ENCODE results near the gene CCSAP. TPM values are rescaled to one million over a fixed set of nuclear protein-coding genes. Genes with fewer than 3 reads are reported as not detected.

Gene CCSAP
- total and polyA plus RNA-seq, 2 experiments from 2014 or later, result 2.7 to 12.0 TPM

DNA sequence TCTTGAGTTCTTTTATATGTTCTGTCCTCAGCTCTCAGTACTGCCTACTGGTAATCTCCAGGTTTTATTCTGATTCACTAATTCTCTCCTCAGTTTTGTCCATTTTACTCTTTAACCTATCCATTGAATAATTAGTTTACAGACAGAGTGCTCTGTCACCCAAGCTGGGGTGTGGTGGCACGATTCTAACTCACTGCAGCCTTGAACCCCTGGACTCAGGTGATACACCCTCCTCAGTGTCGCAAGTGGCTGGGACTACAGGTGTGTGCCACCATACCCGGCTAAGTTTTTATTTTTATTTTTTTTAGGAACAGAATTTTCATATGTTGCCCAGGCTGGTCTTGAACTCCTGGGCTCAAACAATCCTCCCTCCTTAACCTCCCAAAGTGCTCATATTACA, 58.0 kb downstream of the CCSAP start:
- Histone ChIP-seq H3K27me3 (no peaks in the 10 kb centered on the region), H2AFZ (no peak overlapping the region), H3K4me2 (no peak overlapping the region), H3K9me2 (replicated peaks; ENCODE audit: insufficient read depth) (no peaks in the 10 kb centered on the region), H3K79me2 (peaks cover 99% of the 10 kb centered on the region), H3K4me1 (ENCODE audit: insufficient read depth) (no peaks in the 10 kb centered on the region), H4K20me1 (ENCODE audit: insufficient read depth, poor library complexity, severe bottlenecking) (peaks cover 35% of the 10 kb centered on the region), H3K9me3 (ENCODE audit: low read depth) (no peaks in the 10 kb centered on the region), H3K4me3 (no peak overlapping the region), H3K36me3 (replicated peaks; ENCODE audit: insufficient read depth, low read depth) (no peaks in the 10 kb centered on the region), H3K27ac (peak overlapping the region; percentile 31)
- no peak for DNase-seq (ENCODE audit: low spot score)
- WGBS (ENCODE audit: low lambda C conversion rate, missing lambda C conversion rate), result 92% methylated on average over 3 of the region's 3 CpGs
- TF ChIP-seq EZH2 (IDR thresholded peaks at IDR 0.05; ENCODE audit: borderline replicate concordance) (no peak), EZH2phosphoT487 (IDR thresholded peaks at IDR 0.05; ENCODE audit: low read depth, severe bottlenecking, unreplicated experiment) (no peak)
- TF ChIP-seq, protein P1, sequence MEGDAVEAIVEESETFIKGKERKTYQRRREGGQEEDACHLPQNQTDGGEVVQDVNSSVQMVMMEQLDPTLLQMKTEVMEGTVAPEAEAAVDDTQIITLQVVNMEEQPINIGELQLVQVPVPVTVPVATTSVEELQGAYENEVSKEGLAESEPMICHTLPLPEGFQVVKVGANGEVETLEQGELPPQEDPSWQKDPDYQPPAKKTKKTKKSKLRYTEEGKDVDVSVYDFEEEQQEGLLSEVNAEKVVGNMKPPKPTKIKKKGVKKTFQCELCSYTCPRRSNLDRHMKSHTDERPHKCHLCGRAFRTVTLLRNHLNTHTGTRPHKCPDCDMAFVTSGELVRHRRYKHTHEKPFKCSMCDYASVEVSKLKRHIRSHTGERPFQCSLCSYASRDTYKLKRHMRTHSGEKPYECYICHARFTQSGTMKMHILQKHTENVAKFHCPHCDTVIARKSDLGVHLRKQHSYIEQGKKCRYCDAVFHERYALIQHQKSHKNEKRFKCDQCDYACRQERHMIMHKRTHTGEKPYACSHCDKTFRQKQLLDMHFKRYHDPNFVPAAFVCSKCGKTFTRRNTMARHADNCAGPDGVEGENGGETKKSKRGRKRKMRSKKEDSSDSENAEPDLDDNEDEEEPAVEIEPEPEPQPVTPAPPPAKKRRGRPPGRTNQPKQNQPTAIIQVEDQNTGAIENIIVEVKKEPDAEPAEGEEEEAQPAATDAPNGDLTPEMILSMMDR (IDR thresholded peaks at IDR 0.05; ENCODE audit: poor library complexity), result no peak

DNA sequence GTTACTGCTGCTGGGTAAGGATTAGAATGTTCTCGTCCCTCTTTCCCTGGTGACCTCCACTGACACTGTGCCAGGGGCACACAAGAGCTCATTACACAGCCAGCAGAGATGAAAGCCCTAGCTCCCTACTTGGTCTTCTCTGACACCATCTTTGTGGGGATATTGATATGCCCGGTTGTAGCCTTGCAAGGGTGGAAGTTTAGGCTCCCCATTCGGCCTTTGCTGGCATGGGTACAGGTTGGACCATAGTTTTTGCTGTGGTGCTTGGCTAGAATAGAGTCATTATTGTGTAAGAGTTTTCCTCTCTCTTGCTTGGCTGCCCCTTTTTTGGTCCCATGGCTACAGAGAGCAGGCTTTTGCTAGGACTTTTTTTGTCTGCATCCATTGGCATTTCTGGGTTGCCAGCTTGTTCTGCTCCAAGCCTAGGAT, 59.6 kb downstream of the CCSAP start:
- Histone ChIP-seq H3K4me3 (no peak overlapping the region), H3K9me3 (ENCODE audit: low read depth) (no peaks in the 10 kb centered on the region), H3K36me3 (replicated peaks; ENCODE audit: insufficient read depth, low read depth) (no peaks in the 10 kb centered on the region), H3K27ac (no peak overlapping the region), H3K79me2 (peaks cover 100% of the 10 kb centered on the region), H3K9me2 (replicated peaks; ENCODE audit: insufficient read depth) (no peaks in the 10 kb centered on the region), H3K4me2 (no peak overlapping the region), H3K27me3 (no peaks in the 10 kb centered on the region), H3K4me1 (ENCODE audit: insufficient read depth) (no peaks in the 10 kb centered on the region), H4K20me1 (ENCODE audit: insufficient read depth, poor library complexity, severe bottlenecking) (peaks cover 44% of the 10 kb centered on the region), H2AFZ (no peak overlapping the region)
- WGBS (ENCODE audit: low lambda C conversion rate, missing lambda C conversion rate), result 100% methylated on average over 3 of the region's 3 CpGs
- no peak for DNase-seq (ENCODE audit: low spot score)
- TF ChIP-seq, protein P1 (IDR thresholded peaks at IDR 0.05; ENCODE audit: poor library complexity), result no peak
- TF ChIP-seq EZH2 (IDR thresholded peaks at IDR 0.05; ENCODE audit: borderline replicate concordance) (no peak), EZH2phosphoT487 (IDR thresholded peaks at IDR 0.05; ENCODE audit: low read depth, severe bottlenecking, unreplicated experiment) (no peak)

DNA sequence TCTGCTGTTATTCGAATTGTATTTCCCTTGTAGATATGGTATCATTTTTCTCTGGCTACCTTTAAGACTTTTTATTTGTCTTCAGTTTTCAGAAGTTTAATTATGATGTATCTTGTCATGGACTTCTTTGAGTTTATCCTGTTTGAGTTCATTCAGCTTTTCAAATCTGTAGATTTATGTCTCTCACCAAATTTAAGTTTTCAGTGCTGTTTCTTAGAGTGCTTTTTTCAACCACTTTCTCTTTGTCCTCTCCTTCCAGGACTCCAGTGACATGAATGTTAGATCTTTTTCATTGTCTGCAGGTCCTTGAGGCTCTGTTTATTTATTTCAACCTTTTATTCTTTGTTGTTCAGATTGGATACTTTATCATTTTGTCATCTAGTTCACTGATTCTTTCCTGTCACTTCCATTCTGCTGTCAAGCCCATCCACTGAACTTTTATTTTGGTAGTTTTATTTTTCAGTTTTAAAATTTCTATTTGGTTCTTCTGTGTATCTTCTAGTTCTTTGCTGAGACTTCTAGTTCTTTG, 60.5 kb downstream of the CCSAP start:
- Histone ChIP-seq H3K9me2 (replicated peaks; ENCODE audit: insufficient read depth) (no peaks in the 10 kb centered on the region), H3K79me2 (peaks cover 100% of the 10 kb centered on the region), H3K27ac (no peak overlapping the region), H4K20me1 (ENCODE audit: insufficient read depth, poor library complexity, severe bottlenecking) (peaks cover 47% of the 10 kb centered on the region), H3K27me3 (no peaks in the 10 kb centered on the region), H3K4me3 (no peak overlapping the region), H3K9me3 (ENCODE audit: low read depth) (no peaks in the 10 kb centered on the region), H2AFZ (no peak overlapping the region), H3K36me3 (replicated peaks; ENCODE audit: insufficient read depth, low read depth) (no peaks in the 10 kb centered on the region), H3K4me1 (ENCODE audit: insufficient read depth) (no peaks in the 10 kb centered on the region), H3K4me2 (no peak overlapping the region)
- WGBS (ENCODE audit: low lambda C conversion rate, missing lambda C conversion rate), result 100% methylated on average over 1 of the region's 1 CpG
- DNase-seq (ENCODE audit: low spot score), result no peak
- TF ChIP-seq EZH2phosphoT487 (IDR thresholded peaks at IDR 0.05; ENCODE audit: low read depth, severe bottlenecking, unreplicated experiment), result no peak
- TF ChIP-seq, protein P1 (IDR thresholded peaks at IDR 0.05; ENCODE audit: poor library complexity), result no peak
- no peak for TF ChIP-seq EZH2 (IDR thresholded peaks at IDR 0.05; ENCODE audit: borderline replicate concordance)
